GM18499 (cell line): ENCODE measurements around the gene CRLF3.
A peak's percentile ranks its signal among the peaks of the same experiment; 100 is the strongest.
"Not testable (repeated sequence)": the region's sequence is repeated elsewhere in the genome, so short reads cannot be mapped to it uniquely, and the experiment has no call there.

ENCODE experiments used
- ATAC-seq: cut with Tn5 transposase; IDR thresholded peaks from one replicate; pipeline ENCODE4 v1.9.1; 2021; ENCODE audit warnings: moderate number of reproducible peaks; ENCODE audit not compliant: insufficient read depth, unreplicated experiment

CRLF3 gene

GRCh38 chr17:30816165-30816564 is 8.3 kb downstream of the CRLF3 start:
- no peak for ATAC-seq

- not testable (repeated sequence) for ATAC-seq
Observed at GRCh38 chr17:30814860-30815259, 9.6 kb downstream of the CRLF3 start.

GRCh38 chr17:30814236-30814635 is 10.3 kb downstream of the CRLF3 start:
- ATAC-seq, result not testable (repeated sequence)

GRCh38 chr17:30812218-30813177 is 12.0 kb downstream of the CRLF3 start:
- ATAC-seq, result no peak

GRCh38 chr17:30809867-30810266 is 14.6 kb downstream of the CRLF3 start:
- ATAC-seq, result no peak

GRCh38 chr17:30808785-30809286 is 15.7 kb downstream of the CRLF3 start:
- ATAC-seq, result peak; percentile 68

- no peak for ATAC-seq
Observed at GRCh38 chr17:30807896-30808295, 16.6 kb downstream of the CRLF3 start.

- ATAC-seq, result no peak
Observed at GRCh38 chr17:30805944-30806456, 18.5 kb downstream of the CRLF3 start.

GRCh38 chr17:30801671-30802070 is 22.8 kb downstream of the CRLF3 start:
- ATAC-seq, result no peak

GRCh38 chr17:30796016-30796415 is 28.5 kb downstream of the CRLF3 start:
- ATAC-seq, result no peak

- ATAC-seq, result no peak
Observed at GRCh38 chr17:30794372-30794771, 30.1 kb downstream of the CRLF3 start.

GRCh38 chr17:30793282-30793977 is 31.1 kb downstream of the CRLF3 start:
- no peak for ATAC-seq

- no peak for ATAC-seq
Observed at GRCh38 chr17:30790279-30790678, 34.2 kb downstream of the CRLF3 start.

GRCh38 chr17:30788918-30789317 is 35.6 kb downstream of the CRLF3 start:
- no peak for ATAC-seq

GRCh38 chr17:30782206-30782605 is 42.3 kb downstream of the CRLF3 start:
- ATAC-seq, result no peak

- ATAC-seq, result no peak
Observed at GRCh38 chr17:30780343-30780742, 44.1 kb downstream of the CRLF3 start.

GRCh38 chr17:30768771-30769170 is 55.7 kb downstream of the CRLF3 start:
- ATAC-seq, result not testable (repeated sequence)

- ATAC-seq, result not testable (repeated sequence)
Observed at GRCh38 chr17:30767641-30768404, 56.7 kb downstream of the CRLF3 start.

- no peak for ATAC-seq
Observed at GRCh38 chr17:30761060-30761459, 63.4 kb downstream of the CRLF3 start.

- ATAC-seq, result not testable (repeated sequence)
Observed at GRCh38 chr17:30753291-30753690, 71.2 kb downstream of the CRLF3 start.
